SK-N-MC (cell line): Measurements from ENCODE around the gene EPC2.

ENCODE experiments used
- EZH2 ChIP-seq: fragments of 200-600 bp; sonication (generic); IDR thresholded peaks from one replicate; pipeline ENCODE4 v1.6.1; 2017; ENCODE audit warnings: antibody characterized with exemption
- FOXP2 ChIP-seq: optimal IDR thresholded peaks from 2 replicates; pipeline ENCODE3; 2011; ENCODE audit warnings: mild to moderate bottlenecking, moderate library complexity; ENCODE audit not compliant: insufficient read depth; ENCODE audit errors: extremely low read length, control extremely low read depth
- POLR2AphosphoS5 ChIP-seq: IDR thresholded peaks from 2 replicates; pipeline ENCODE4 v1.6.1; 2012; ENCODE audit warnings: mild to moderate bottlenecking, low read depth, low read length, borderline replicate concordance

DNA sequence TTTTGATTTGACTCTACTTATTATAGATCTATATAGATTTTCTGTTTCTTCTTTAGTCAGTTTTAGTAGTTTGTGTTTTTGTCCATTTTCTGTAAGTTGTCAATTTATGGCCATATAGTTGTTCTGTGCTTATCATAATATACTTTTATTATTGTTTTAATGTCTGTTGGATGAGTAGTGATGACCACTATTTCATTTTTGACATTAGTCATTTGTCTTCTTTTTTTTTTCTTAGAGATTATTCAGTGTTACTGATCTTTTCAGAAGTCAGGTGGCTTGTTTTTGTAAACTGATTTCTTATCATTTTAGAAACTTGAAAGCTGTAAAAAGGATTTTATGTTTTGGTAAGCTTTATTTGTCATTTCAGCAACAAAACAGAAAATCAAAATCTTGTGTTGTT is 57.3 kb downstream of the EPC2 start:
- TF ChIP-seq EZH2 = no peak
- no peak for TF ChIP-seq POLR2AphosphoS5
- TF ChIP-seq FOXP2 = no peak
